H1 (cell line): Measurements from ENCODE around the gene CA10. TPM values are rescaled to one million over a fixed set of nuclear protein-coding genes. Genes with fewer than 3 reads are reported as not detected.

Experiments used
- BRCA1 ChIP-seq: IDR thresholded peaks from 2 replicates; pipeline ENCODE4 v1.6.1; 2012; ENCODE audit warnings: low read depth, low read length, improper control_type of control experiment
- CREB1 ChIP-seq: IDR thresholded peaks from 2 replicates; pipeline ENCODE4 v1.6.1; 2012; ENCODE audit warnings: inconsistent platforms
- FOSL1 ChIP-seq: IDR thresholded peaks from 2 replicates; pipeline ENCODE4 v1.6.1; 2011; ENCODE audit warnings: mild to moderate bottlenecking, low read depth, low read length, moderate library complexity; ENCODE audit not compliant: insufficient read depth
- JUND ChIP-seq: IDR thresholded peaks from 2 replicates; pipeline ENCODE4 v1.6.1; 2011; ENCODE audit warnings: mild to moderate bottlenecking, improper control_type of control experiment, low read length
- SIX5 ChIP-seq: IDR thresholded peaks from 2 replicates; pipeline ENCODE4 v1.6.1; 2011; ENCODE audit warnings: mild to moderate bottlenecking, low read depth, low read length
- SRF ChIP-seq: IDR thresholded peaks from 2 replicates; pipeline ENCODE4 v1.6.1; 2011; ENCODE audit warnings: mild to moderate bottlenecking, low read depth, low read length, moderate library complexity
- TCF12 ChIP-seq: IDR thresholded peaks from 2 replicates; pipeline ENCODE4 v1.6.1; 2011; ENCODE audit warnings: low read depth, mild to moderate bottlenecking, low read length
- polyA plus RNA-seq, 7 experiments: library from polyadenylated mRNA; depleted of rRNA in 3 of 7; stranded (reverse) in 5 of 7; unstranded in 2 of 7; fragments of >200 nt in 5 of 7; fragments of 200-250 nt in 2 of 7; gene quantifications; 1 replicate in 5 of 7; 2 replicates in 1 of 7; 4 replicates in 1 of 7; pipeline versions ENCODE4 v1.2.1 to v1.2.3, GENCODE V29; 2011 to 2013; ENCODE audit warnings: missing spikeins in 2 of 7, mixed read lengths in 2 of 7
- total RNA-seq: library from RNA; stranded (reverse); fragmentation: NEBNext Ultra II Directional; extraction: Animal tissue kit (Norgen Biotek cat#: 25700); gene quantifications from 2 replicates; pipeline ENCODE4 v1.2.1, GENCODE V29; 2021
- TF ChIP-seq, protein P1 (sequence below), 3 experiments: IDR thresholded peaks; 1 replicate in 2 of 3; 2 replicates in 1 of 3; pipeline versions ENCODE4 v1.5.1 to v1.6.1; 2011; ENCODE audit warnings: low read length in 3 of 3, mild to moderate bottlenecking in 3 of 3, inconsistent platforms in 2 of 3, low read depth in 1 of 3, moderate library complexity in 1 of 3; ENCODE audit not compliant: insufficient read depth in 1 of 3; ENCODE audit errors: control extremely low read depth in 1 of 3

CA10 gene
- total and polyA plus RNA-seq, 2 of the 8 experiments (the other 6 are each of a cell fraction or from before 2014, with no cell fraction given): 0.60 to 0.63 TPM

DNA sequence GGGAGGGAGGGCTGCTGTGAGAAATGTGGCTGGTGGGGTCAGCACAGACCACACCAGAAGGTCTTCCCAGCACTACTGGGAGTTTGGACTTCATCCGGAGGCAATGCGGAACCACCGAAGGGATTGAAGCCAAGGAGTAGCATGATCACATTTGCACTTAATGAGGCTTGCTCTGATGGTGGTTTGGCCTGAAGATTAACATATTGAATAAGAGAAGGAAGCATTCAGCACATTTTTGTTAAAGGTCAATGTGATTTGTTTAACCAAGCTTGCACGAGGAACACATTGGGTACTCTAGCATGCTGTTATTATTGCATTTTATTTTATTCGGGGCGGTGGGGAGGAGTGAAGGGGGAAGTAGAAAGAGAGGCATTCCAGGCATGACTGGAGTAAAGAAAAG lies 519.5 kb downstream of the CA10 start (continued):
- TF ChIP-seq FOSL1 (no peak), SRF (no peak), CREB1 (no peak), BRCA1 (no peak), TCF12 (no peak), SIX5 (no peak), JUND (no peak)
- TF ChIP-seq, protein P1, sequence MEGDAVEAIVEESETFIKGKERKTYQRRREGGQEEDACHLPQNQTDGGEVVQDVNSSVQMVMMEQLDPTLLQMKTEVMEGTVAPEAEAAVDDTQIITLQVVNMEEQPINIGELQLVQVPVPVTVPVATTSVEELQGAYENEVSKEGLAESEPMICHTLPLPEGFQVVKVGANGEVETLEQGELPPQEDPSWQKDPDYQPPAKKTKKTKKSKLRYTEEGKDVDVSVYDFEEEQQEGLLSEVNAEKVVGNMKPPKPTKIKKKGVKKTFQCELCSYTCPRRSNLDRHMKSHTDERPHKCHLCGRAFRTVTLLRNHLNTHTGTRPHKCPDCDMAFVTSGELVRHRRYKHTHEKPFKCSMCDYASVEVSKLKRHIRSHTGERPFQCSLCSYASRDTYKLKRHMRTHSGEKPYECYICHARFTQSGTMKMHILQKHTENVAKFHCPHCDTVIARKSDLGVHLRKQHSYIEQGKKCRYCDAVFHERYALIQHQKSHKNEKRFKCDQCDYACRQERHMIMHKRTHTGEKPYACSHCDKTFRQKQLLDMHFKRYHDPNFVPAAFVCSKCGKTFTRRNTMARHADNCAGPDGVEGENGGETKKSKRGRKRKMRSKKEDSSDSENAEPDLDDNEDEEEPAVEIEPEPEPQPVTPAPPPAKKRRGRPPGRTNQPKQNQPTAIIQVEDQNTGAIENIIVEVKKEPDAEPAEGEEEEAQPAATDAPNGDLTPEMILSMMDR (IDR thresholded peaks at IDR 0.05; ENCODE audit: control extremely low read depth in 1 of 3, insufficient read depth in 1 of 3, low read depth in 1 of 3, low read length in 3 of 3): no peak
